SU-DHL-6 (cell line): ENCODE measurements around the gene ZNF668.

ENCODE experiments used
- CTCF ChIP-seq: fragments of 200-600 bp; sonication (generic); IDR thresholded peaks from one replicate; pipeline ENCODE4 v1.5.1; 2017; ENCODE audit warnings: antibody characterized with exemption, mild to moderate bottlenecking, low read length, moderate library complexity; ENCODE audit not compliant: insufficient read depth, poor library complexity, severe bottlenecking
- EZH2phosphoT487 ChIP-seq: fragments of 200-600 bp; sonication (generic), shearing (Covaris generic); conservative IDR thresholded peaks from 2 replicates; pipeline ENCODE4 v1.6.1; 2018; ENCODE audit warnings: mild to moderate bottlenecking, antibody characterized with exemption, low read length, moderate library complexity, mixed read lengths

- TF ChIP-seq CTCF = no peak
- TF ChIP-seq EZH2phosphoT487 = no peak
These were observed 33.4 kb upstream of the ZNF668 start for GRCh38 chr16:31107465-31107867.
